HG03280 (cell line): Measurements from ENCODE around the gene PGRMC2.
"Not testable (repeated sequence)": the region's sequence is repeated elsewhere in the genome, so short reads cannot be mapped to it uniquely, and the experiment has no call there.

Experiments used
- ATAC-seq: cut with Tn5 transposase; IDR thresholded peaks from one replicate; pipeline ENCODE4 v1.9.1; 2021; ENCODE audit warnings: mild to moderate bottlenecking, moderate library complexity; ENCODE audit not compliant: unreplicated experiment

Gene PGRMC2

DNA sequence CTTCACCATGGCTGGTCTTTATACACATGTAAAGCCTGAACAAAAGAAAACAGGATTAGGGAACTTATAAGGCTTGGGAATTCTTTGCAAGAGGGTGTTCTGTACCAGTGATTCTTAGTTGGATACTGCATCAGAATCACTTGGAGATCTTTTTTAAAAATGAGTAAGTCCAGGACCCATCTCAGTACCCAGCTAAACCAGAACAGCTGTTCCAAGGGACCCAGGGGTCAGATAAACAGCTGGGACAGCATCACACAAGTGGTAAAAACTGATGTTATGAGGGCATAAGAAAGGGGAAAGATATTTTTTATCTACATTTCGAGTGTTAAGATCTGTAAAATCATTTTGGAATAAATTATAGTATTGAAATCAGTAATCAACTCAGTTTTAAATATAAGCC, 16.1 kb downstream of the PGRMC2 start:
- no peak for ATAC-seq

DNA sequence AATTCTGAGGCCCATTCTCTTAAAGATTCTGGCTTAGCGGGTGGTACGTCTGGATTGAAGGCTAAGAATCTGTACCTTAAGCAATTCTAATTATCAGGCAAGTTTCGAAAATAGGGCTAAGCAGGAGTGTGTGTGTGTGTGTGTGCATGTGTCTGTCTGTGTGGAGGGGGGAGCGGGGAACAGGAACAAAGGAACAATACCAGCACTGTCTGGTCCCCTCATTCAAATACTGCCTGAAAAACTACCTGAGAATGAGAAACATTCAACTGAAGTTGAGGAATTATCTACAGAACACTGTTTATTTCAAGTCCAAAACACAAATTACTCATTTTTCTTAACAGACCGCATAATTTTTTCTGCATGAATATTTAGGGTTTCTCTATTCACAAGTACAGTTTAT, 18.6 kb downstream of the PGRMC2 start:
- ATAC-seq = no peak

DNA sequence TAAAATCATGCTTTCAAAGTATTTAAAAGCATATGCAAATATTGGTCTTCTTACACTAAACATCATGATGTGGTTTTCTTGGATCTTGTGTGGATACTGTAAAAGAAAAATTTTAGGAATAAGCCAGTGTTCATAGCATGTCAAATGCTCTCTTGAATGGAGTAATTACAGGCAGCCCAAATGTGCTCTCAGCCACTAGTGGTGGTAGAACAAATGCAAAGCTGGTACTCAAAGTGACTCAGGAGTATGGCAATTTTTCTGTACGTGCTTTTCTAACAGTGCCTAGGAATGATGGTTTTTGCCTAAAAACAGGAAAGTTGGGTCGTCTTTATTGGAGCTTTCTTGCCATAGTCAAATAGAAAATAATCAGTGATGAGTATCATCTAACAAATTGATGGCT, 19.9 kb downstream of the PGRMC2 start:
- ATAC-seq = no peak

DNA sequence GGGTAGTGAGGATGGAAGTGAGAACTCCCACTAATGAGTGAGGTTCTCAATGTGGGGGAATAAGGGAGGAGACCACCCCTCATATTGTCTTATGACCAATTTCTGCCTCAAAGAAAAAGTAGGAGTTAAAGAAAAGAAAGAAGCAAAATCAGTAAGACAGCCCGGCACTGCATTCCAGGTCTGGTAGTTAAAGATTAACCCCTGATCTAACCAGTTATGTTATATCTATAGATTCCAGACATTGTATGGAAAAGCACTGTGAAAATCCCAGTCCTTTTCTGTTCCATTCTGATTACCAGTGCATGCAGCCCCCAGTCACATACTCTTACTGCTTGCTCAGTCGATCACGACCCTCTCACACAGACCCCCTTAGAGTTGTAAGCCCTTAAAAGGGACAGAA, 20.4 kb downstream of the PGRMC2 start:
- ATAC-seq = not testable (repeated sequence)

DNA sequence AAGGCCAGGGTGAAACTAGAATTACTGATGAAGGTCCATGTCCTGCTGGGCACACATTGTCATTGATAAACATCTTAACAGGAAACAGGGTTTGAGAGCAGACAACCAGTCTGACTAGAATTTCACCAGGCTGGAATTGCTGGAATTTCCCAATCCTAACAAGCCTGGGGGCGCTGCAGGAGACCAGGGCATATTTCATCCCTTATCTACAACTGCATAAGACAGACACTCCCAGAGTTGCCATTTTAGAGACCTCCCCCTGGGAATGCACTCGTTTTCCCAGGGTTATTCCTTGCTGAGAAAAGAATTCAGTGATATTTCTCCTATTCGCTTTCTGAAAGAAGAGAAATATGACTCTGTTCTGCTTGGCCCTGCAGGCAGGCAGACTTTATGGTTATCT, 22.1 kb downstream of the PGRMC2 start:
- ATAC-seq = not testable (repeated sequence)

DNA sequence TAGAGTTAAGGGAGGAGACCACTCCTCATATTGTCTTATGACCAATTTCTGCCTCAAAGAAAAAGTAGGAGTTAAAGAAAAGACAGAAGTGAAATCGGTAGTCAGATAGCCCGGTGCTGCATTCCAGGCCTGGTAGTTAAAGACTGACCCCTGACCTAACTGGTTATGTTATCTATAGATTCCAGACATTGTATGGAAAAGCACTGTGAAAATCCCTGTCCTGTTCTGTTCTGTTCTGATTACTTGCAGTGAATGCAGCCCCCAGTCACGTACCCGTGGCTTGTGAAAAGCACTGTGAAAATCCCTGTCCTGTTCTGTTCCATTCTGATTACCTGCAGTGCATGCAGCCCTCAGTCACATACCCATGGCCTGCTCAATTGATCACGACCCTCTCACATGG, 27.7 kb downstream of the PGRMC2 start:
- ATAC-seq = not testable (repeated sequence)

DNA sequence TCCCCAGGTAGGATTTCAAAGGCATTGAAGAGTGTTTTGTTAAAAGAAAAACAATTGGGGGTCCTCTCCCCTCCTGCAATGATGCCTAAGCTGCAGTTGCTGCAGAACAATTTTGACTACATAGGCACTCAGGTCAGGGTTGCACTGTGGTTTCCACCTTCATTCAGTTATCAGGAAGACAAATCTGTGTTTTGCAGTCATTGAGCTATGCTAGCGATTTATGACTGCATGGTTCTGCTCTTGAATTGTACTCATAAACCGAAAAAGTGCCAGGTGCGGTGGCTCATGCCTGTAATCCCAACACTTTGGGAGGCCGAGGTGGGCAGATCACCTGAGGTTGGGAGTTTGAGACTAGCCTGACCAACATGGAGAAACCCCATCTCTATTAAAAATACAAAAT, 29.4 kb downstream of the PGRMC2 start:
- ATAC-seq = not testable (repeated sequence)

DNA sequence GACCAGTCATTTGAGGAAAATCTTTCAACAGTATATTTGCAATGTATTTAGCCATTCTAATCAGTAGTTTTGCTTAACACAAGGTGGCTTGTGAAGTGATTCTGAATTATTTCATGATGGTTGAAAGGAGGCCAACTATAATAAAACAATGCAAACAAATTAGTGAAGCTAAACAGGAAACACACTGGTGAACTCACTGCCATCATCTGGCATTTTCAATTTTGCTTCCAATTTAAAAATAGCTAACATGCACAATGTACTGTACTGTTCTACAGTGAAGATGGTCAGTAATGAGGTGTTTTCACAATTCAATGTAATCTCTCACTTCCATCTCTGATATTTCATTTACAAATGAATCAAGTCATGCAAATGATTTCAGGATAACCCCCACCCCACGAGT, 31.1 kb downstream of the PGRMC2 start:
- no peak for ATAC-seq

DNA sequence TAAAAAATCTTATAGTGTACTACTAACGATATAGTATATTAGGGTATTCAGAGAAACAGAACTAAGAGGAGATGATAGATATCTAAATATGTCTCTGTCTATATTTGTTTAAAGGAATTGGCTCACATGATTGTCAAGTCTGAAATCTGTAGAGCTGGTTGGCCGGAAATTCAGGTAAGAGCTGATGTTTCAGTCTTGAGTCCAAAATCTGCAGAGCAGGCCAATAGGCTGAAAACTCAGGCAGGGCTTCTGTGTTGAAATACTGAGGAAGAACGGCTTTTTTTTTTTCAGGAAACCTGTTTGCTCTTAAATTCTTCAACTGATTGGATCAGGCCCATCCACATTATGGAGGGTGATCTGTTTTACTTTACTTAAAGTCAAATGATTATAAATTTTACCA, 31.7 kb downstream of the PGRMC2 start:
- no peak for ATAC-seq

DNA sequence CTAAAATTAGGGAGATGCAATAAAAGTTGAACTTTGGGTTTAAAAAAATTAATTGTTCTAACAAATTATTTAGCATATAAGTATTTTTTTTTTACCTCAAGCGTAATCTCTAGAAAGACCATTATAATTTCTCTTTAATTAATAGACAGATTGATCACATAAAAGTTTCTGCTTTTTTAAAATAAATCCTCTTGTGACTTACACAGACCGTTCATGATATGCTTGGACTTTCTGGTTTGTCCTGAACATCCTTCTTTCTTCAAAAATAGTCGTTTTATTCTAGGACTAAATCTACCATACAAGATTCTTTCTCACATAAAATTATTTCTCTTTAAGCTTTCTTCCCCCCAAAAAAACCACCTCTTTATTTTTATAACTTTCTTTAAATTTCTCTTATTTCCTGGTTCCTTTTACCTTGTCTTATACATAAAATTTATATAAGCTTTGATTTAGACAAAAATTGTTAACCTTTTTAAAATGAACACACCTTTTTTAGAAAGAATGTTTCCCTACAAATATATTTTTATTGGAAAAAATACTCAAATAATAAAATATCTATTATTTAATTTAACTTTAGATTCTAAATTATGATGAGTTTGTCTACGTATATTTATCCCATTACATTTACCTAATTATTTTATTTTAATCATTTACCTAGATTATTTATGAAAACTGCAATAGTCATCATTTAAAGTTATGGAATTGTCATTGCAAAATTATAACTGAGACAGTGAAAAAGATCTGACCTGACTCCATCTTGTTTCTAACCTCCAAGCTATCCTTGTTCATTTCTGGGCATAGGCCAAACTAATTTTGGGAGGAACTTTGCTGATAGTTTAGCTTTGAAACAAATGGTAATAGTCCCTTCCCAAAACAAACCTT, 37.6 kb downstream of the PGRMC2 start:
- no peak for ATAC-seq

DNA sequence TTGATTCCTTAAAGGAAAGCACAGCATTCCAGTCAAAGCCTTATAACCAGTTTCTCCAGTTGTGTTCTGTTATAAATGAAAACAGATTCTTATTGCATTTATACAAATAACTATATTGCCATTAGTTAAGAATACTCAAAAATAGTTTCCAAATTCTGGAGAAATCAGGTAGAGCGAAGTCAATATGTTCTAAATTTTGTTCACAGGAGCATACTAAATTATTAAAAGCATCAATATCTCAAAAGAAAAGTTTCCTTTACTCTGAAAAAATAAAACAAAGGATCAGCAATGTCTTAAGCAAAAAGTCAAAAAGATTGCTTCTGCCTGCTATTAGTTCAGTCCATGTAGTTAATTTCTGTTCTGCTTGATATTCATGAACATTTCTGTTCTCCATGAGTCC, 39.7 kb downstream of the PGRMC2 start:
- no peak for ATAC-seq

DNA sequence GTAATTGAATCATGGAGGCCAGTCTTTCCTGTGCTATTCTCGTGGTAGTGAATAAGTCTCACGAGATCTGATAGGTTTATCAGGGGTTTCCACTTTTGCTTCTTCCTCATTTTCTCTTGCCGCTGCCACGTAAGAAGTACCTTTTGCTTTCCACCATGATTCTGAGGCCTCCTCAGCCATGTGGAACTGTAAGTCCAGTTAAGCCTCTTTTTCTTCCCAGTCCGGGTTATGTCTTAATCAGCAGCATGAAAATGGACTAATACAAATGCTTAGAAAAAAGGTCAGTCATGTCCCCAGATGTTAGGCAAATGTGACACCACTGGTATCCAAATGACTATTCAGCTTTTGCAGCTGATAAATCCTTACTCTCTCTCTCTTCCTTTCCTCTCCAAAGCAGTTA, 42.2 kb downstream of the PGRMC2 start:
- not testable (repeated sequence) for ATAC-seq

DNA sequence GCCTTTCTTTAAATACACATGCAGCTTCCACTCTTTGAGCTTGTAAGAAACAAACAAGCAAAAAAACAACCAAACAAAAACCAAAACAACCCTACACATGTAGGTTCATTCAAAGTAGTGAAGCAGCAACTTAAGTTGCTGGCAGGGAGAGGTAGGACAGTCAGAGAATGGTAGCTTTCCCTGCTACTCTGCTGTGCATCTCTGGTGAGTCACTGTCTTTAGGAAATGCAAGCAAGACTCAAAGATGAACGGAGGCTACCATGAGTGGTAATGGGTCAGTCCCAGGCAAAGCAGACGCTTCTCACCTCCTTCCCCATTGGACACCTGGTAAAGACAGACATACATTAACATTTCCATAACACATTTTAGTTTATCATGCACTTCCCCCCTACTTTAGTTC, 43.2 kb downstream of the PGRMC2 start:
- ATAC-seq = no peak

DNA sequence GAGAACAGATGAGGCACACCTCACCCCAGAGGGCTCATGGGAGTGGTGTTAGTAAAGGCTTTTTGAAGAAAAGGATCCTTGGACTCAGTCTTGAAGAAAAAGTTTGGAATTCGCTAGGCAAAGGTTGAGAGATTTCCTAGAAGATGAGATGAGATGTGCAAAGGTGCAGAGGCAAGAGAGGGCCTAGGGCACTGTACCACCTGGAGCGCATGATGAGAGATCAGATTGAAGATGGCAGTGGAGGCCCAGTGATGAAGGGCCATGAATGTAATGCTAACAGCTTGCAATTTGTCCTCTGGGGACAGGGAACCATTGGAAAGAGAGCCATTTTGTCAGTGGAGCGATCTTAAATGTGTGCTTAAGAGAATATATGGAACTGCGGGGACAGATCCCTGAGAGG, 45.0 kb downstream of the PGRMC2 start:
- no peak for ATAC-seq

DNA sequence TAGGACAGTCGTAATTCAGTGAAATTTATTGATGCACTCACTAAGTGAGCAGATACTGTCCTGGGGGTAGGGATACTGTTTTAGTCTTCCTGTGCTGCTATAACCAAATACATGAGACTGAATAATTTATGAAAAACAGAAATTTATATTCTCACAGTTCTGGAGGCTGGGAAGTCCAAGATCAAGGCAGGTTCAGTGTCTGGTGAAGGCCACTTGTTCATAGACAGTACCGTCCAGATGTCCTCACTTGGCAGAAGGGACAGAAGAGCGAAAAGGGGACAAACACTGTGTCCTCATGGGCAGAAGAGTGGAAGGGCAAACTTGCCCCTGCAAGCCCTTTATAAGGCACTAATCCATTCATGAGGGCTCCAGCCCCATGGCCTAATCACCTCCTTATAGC, 45.6 kb downstream of the PGRMC2 start:
- no peak for ATAC-seq

DNA sequence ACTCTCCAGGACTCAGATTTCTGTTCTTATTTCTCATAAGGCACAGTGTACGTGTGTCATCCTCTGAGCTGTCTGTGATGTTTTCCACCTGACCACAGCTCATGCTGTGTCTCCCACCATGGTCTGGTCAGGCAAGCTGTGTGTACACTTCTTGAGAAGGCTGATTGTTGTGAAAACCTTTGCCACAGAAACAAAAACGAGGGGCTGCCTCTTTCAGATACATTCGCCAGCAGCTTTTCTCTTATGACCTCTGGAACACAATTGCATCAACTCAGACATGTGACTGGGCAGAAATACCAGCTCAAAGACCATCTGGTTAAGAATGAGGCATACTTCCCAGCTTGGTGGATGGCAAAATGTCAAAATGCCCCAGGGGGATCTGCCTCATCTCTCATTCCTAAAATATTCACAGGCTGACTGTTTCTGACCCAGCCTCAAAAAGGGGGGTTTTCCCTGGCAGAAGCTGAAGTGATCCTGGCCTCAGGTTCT, 46.1 kb downstream of the PGRMC2 start:
- peak; percentile 56 for ATAC-seq

DNA sequence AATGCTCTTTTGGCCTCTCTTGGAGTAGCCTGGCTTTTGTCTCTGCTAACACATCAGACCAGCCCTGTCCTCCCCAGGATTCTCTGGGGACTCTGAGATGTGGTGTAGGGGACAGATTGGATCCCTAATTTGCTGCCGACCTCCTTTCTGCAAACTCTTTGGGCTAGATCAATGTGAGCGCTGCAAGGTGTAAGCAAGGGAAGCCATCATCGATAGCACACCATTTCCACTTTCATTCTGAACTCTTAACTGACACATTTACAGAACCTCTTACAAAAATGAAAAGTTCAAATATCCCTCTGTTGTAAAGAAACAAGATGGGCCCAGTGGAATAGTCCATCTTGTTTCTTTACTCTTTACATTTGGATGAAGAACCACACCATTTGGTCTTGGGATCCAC, 46.6 kb downstream of the PGRMC2 start:
- peak; percentile 56 for ATAC-seq

DNA sequence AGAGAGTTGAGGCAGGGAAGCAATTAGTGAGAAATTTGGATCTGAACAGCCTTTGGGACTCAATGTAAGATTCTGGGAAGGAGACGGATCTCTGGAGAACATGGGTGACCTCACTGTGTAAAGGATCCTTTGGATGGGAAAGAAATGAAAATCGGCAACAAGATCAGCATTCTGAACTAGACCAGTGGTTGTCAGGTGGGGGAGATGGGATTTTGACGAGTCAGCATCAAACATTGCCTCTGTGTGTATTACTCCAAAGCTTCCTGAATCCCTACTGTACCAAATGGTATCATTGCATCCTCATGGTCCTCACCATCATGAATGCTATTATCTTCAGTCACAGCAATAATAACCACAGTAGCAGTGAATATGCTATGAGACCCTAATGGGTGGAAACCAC, 52.8 kb downstream of the PGRMC2 start:
- ATAC-seq = no peak

DNA sequence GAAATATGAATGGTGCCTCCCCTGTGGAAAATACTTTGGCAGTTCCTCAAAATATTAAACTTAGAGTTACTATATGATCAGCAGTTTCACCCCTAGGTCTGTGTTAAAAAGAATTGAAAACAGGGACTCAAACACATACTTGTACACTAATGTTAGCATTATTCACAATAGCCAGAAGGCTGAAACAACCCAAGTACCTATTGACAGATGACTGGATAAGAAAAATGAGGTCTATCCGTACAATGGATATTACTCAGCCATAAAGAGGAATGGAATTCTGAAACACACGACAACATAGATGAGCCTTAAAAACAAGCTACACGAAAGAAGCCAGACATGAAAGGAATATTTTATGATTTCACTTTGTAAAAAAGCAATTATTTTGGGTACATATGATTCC, 54.9 kb downstream of the PGRMC2 start:
- ATAC-seq = no peak

DNA sequence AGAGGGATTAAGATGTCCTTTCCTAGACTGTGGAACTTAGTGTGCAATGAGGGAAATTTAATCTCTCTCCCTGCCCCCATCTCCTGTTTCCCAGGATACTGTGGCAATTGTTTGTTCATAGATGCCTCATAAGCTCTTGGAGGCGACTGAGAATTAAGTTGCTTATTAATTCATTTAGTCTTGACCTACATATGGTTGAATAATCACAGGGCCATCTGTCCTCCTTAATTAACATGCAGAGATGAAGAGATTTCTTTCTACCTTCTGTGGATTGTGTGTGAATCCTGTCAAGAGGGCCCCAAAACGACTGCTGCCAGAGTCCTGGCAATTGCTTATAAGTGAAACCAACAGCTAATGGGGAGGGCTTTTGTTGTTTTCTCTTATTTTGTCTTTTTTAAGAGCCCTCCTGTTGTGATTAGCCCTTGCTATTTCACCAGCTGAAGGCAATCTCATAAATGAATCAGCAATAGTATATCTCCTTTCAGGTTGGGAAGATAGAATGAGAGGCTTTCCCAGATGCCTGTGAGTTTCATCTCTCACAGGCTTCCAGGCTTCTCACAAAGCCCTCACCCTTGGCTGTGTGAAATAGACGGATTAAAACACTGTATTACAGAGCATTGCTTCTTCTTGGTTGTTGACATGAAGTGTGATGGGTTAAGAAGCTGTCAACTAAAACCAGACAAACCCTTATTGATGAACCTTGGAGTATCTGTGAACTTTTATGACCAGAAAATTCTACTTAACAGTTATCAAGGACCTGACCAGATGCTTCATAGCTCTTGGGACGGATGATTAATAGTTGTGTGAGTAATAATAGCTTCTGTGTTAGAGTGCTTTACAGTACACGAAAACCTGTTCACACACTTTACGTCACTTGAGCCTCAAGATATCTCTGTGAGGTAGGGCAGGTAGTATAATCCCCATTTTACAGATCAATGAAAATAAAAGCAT, 58.5 kb downstream of the PGRMC2 start:
- no peak for ATAC-seq

DNA sequence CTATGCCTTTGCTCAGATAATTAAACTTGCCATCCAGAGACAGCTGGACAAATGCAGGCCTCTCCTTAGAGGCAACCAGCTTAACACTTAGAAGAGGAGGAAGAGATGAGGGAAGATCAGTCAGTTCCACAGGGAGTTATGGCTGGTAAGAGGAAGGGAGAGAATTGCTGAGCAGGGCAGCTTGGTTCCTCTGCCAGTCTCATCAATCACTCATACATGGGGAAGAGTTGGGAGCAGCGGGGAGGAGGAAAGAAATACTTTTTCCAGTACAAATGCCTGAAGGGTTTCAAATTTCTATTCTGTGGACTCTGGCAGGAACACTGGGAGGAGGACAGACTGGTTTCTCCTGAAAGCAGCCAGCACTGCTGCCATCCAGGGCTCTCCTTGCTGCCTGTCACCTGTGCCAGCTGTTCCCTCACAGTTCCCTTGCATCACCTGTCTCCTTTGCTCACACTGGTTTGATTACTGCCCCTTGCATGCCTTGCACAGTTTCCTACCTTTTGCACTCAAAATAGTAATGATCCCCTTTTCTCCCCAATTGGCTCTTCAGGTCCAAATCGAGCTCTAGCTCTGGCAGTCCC, 59.5 kb downstream of the PGRMC2 start:
- no peak for ATAC-seq
